Esophagus squamous epithelium (tissue), 4 donors: ENCODE measurements around the gene UNC119B.

ENCODE experiments used
- POLR2A ChIP-seq, 4 donors: fragments of 450-650 bp; IDR thresholded peaks; one replicate each; pipeline ENCODE4 v1.6.1; 2017; ENCODE audit warnings: antibody characterized with exemption in 4 of 4, mild to moderate bottlenecking in 4 of 4, moderate library complexity in 3 of 4
- TF ChIP-seq, protein P1 (sequence below), 6 experiments: fragments of 450-650 bp in 4 of 6; fragments of 200-600 bp in 2 of 6; sonication (generic) in 2 of 6; IDR thresholded peaks; one replicate each; pipeline ENCODE4 v1.5.1; 2016 to 2019; ENCODE audit warnings: antibody characterized with exemption in 6 of 6, mild to moderate bottlenecking in 4 of 6, moderate library complexity in 4 of 6

DNA sequence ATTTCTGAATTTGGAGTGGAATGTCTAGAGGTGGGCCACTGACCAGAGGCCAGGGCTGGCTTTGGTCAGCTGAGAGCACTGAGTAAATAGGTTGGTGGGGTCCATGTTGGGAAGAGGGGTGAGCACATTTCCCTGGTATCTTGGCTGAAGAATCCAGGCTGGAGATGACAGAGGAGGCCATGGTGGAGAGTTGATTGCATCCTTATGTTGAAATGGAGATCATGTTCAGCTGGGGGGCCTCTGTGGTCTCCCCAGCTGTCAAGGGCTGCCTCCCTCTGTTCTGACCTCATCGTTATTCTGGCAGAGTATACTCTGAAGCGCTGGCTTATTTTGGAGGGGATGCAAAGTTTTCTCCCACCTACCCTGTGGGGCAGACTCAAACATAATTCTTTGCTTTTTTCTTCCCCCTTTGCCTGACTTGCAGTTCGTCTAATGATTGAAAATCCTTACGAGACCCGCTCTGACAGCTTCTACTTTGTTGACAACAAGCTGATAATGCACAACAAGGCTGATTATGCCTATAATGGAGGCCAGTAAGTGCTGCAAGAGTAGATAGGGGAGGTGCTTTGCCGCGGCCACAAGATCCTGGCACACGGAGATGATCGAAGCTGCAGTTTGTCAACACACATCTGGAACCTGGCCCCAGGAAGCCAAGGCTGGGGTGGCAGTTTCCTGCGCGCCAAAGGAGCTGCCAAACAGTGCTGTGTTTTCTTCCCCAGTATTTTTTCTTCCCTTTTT is 9.4 kb downstream of the UNC119B start:
- TF ChIP-seq, protein P1, sequence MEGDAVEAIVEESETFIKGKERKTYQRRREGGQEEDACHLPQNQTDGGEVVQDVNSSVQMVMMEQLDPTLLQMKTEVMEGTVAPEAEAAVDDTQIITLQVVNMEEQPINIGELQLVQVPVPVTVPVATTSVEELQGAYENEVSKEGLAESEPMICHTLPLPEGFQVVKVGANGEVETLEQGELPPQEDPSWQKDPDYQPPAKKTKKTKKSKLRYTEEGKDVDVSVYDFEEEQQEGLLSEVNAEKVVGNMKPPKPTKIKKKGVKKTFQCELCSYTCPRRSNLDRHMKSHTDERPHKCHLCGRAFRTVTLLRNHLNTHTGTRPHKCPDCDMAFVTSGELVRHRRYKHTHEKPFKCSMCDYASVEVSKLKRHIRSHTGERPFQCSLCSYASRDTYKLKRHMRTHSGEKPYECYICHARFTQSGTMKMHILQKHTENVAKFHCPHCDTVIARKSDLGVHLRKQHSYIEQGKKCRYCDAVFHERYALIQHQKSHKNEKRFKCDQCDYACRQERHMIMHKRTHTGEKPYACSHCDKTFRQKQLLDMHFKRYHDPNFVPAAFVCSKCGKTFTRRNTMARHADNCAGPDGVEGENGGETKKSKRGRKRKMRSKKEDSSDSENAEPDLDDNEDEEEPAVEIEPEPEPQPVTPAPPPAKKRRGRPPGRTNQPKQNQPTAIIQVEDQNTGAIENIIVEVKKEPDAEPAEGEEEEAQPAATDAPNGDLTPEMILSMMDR (IDR thresholded peaks at IDR 0.05), result no peak
- no peak for TF ChIP-seq POLR2A (IDR thresholded peaks at IDR 0.05)
